K562 (cell line): ENCODE results near the gene ZNF275. TPM values are rescaled to one million over a fixed set of nuclear protein-coding genes. Genes with fewer than 3 reads are reported as not detected.

Source experiments
- ATF1 ChIP-seq, 2 experiments: fragments of 450-650 bp in 1 of 2; IDR thresholded peaks; 2 replicates each; pipeline ENCODE4 v1.6.1; 2016; ENCODE audit warnings: missing compliant biosample characterization in 1 of 2, missing genetic modification characterization in 1 of 2
- CBFA2T3 ChIP-seq: fragments of 450-650 bp; IDR thresholded peaks from 2 replicates; pipeline ENCODE4 v1.6.1; 2017
- DEAF1 ChIP-seq: fragments of 450-650 bp; formaldehyde crosslinking; IDR thresholded peaks from 2 replicates; pipeline ENCODE4 v1.4.0; 2020; ENCODE audit warnings: mild to moderate bottlenecking, moderate library complexity
- HDAC1 ChIP-seq, 2 experiments: fragments of 450-650 bp; IDR thresholded peaks; 2 replicates each; pipeline ENCODE4 v1.6.1; 2016 to 2017; ENCODE audit warnings: inconsistent platforms in 1 of 2, mild to moderate bottlenecking in 1 of 2, moderate library complexity in 1 of 2
- JUND ChIP-seq, 2 experiments: IDR thresholded peaks; 2 replicates in 1 of 2; 3 replicates in 1 of 2; pipeline ENCODE4 v1.6.1; 2011; ENCODE audit warnings: borderline replicate concordance in 2 of 2, low read depth in 2 of 2, low read length in 2 of 2, improper control_type of control experiment in 1 of 2, missing biosample characterization in 1 of 2, missing genetic modification characterization in 1 of 2, missing genetic modification reagents in 1 of 2
- MTA3 ChIP-seq: fragments of 450-650 bp; formaldehyde crosslinking; IDR thresholded peaks from 2 replicates; pipeline ENCODE4 v1.6.1; 2017; ENCODE audit warnings: mild to moderate bottlenecking, borderline replicate concordance
- NFE2 ChIP-seq: IDR thresholded peaks from 2 replicates; pipeline ENCODE4 v1.6.1; 2014; ENCODE audit warnings: antibody characterized with exemption, low read depth
- NRF1 ChIP-seq, 2 experiments: fragments of 450-650 bp; IDR thresholded peaks in 1 of 2; conservative IDR thresholded peaks in 1 of 2; 2 replicates each; pipeline ENCODE4 v1.6.1; 2014; ENCODE audit warnings: mild to moderate bottlenecking in 2 of 2
- RNF2 ChIP-seq: sonication (generic); IDR thresholded peaks from 2 replicates; pipeline ENCODE4 v1.6.1; 2016
- UBTF ChIP-seq, 2 experiments: IDR thresholded peaks; 2 replicates each; pipeline ENCODE4 v1.6.1; 2012; ENCODE audit warnings: improper control_type of control experiment in 2 of 2, low read depth in 2 of 2, low read length in 2 of 2, borderline replicate concordance in 1 of 2
- ZBTB7A ChIP-seq: IDR thresholded peaks from 2 replicates; pipeline ENCODE4 v1.6.1; 2011; ENCODE audit warnings: low read depth, mild to moderate bottlenecking, low read length, moderate library complexity, borderline replicate concordance; ENCODE audit not compliant: control insufficient read depth
- ZNF318 ChIP-seq, 2 experiments: fragments of 450-650 bp; IDR thresholded peaks; 2 replicates each; pipeline ENCODE4 v1.6.1; 2016; ENCODE audit warnings: mild to moderate bottlenecking in 2 of 2, borderline replicate concordance in 1 of 2, low read depth in 1 of 2, moderate library complexity in 1 of 2
- polyA plus RNA-seq, 8 experiments: library from polyadenylated mRNA; depleted of rRNA in 4 of 8; stranded (reverse) in 5 of 8; unstranded in 3 of 8; fragments of >200 nt; fragmentation: Nextera tagmentation in 2 of 8; fragmentation: Illumina TruSeq in 1 of 8; extraction: Ambion mirVana in 2 of 8; extraction: Trizol in 1 of 8; gene quantifications; 2 replicates each; pipeline versions ENCODE4 v1.2.1 to v1.2.3, GENCODE V29; 2011 to 2014; ENCODE audit warnings: inconsistent platforms in 1 of 8, missing spikeins in 1 of 8
- total RNA-seq, 7 experiments: library from RNA; depleted of rRNA in 6 of 7; stranded (reverse); fragments of >200 nt in 6 of 7; fragmentation: Illumina TruSeq in 2 of 7; extraction: Trizol in 2 of 7; gene quantifications; 2 replicates each; pipeline versions ENCODE4 v1.2.1 to v1.2.3, GENCODE V29; 2011 to 2021; ENCODE audit warnings: low replicate concordance in 1 of 7

The ZNF275 gene
- total and polyA plus RNA-seq, 9 of the 15 experiments (the other 6 are each of a cell fraction or from before 2014, with no cell fraction given) = 2.1 to 19.1 (median 12.0) TPM

GRCh38 chrX:153381684-153382532 is 48.0 kb downstream of the ZNF275 start (continued):
- TF ChIP-seq JUND (IDR thresholded peaks at IDR 0.05; ENCODE audit: borderline replicate concordance, low read depth, low read length) = peak; percentile 11; the same call in 1 of the 2 replicates
- TF ChIP-seq JUND (tag; IDR thresholded peaks at IDR 0.05; ENCODE audit: borderline replicate concordance, low read depth, low read length) = no peak
- TF ChIP-seq CBFA2T3 = peak; percentile 20; the same call in 1 of the 2 replicates
- TF ChIP-seq HDAC1 (IDR thresholded peaks at IDR 0.05) = peak in 1 of 2 experiments; percentile 62; a peak in 1 of 4 replicates
- no peak for TF ChIP-seq UBTF (IDR thresholded peaks at IDR 0.05; ENCODE audit: borderline replicate concordance in 1 of 2, low read depth in 2 of 2, low read length in 2 of 2)
- TF ChIP-seq RNF2 = 0 out of 2 replicates have a peak, but pooled peaks have one; percentile 27
- TF ChIP-seq DEAF1 (CRISPR knock-in tag) = peak; percentile 29; the same call in 1 of the 2 replicates
- TF ChIP-seq ZBTB7A = peak; percentile 62; the same call in 1 of the 2 replicates
- TF ChIP-seq MTA3 = peak; percentile 79
- TF ChIP-seq ZNF318 (IDR thresholded peaks at IDR 0.05; ENCODE audit: borderline replicate concordance in 1 of 2, low read depth in 1 of 2) = 0 out of 4 replicates have a peak, but pooled peaks of 1 of the 2 experiments have one; percentile 24
- TF ChIP-seq ATF1 (CRISPR knock-in tag; IDR thresholded peaks at IDR 0.05) = no peak
- TF ChIP-seq ATF1 (tag; IDR thresholded peaks at IDR 0.05) = peak; percentile 57
- TF ChIP-seq NRF1 (conservative IDR thresholded peaks at IDR 0.05 in 1 of 2, IDR thresholded peaks at IDR 0.05 in 1 of 2) = peak in 1 of 2 experiments; percentile 47; a peak in 1 of 4 replicates
- peak; percentile 40; the same call in 1 of the 2 replicates for TF ChIP-seq NFE2
